Neural cell (in vitro differentiated cells): Measurements from ENCODE around the gene EMC9.
A peak's percentile ranks its signal among the peaks of the same experiment; 100 is the strongest.

ENCODE experiments used
- CTCF ChIP-seq: fragments of 450-650 bp; IDR thresholded peaks from 2 replicates; pipeline ENCODE4 v1.5.1; 2014; ENCODE audit warnings: antibody characterized with exemption, mild to moderate bottlenecking, moderate library complexity; ENCODE audit not compliant: poor library complexity, severe bottlenecking
- EP300 ChIP-seq: fragments of 450-650 bp; conservative IDR thresholded peaks from 2 replicates; pipeline ENCODE4 v1.6.1; 2014; ENCODE audit warnings: antibody characterized with exemption, mild to moderate bottlenecking, moderate library complexity; ENCODE audit not compliant: poor library complexity, severe bottlenecking
- EZH2 ChIP-seq: fragments of 200-600, 300-800 bp; shearing (Covaris generic), sonication (generic); IDR thresholded peaks from 2 replicates; pipeline ENCODE4 v1.6.1; 2014; ENCODE audit warnings: antibody characterized with exemption, low read length, borderline replicate concordance, mild to moderate bottlenecking; ENCODE audit not compliant: insufficient read depth, poor library complexity, severe bottlenecking
- POLR2AphosphoS5 ChIP-seq: IDR thresholded peaks from 2 replicates; pipeline ENCODE4 v1.6.1; 2012
- RAD21 ChIP-seq: fragments of 450-650 bp; conservative IDR thresholded peaks from 2 replicates; pipeline ENCODE4 v1.6.1; 2014; ENCODE audit warnings: antibody characterized with exemption, mild to moderate bottlenecking, moderate library complexity
- TF ChIP-seq, protein P1 (sequence below): IDR thresholded peaks from 2 replicates; pipeline ENCODE4 v1.6.1; 2012; ENCODE audit warnings: borderline replicate concordance

GRCh38 chr14:24114532-24115421 lies 26.6 kb downstream of the EMC9 start, which contains the start of the genes DCAF11 and NRL:
- TF ChIP-seq RAD21 = no peak
- TF ChIP-seq EZH2 = no peak
- peak; percentile 87 for TF ChIP-seq POLR2AphosphoS5
- no peak for TF ChIP-seq CTCF
- TF ChIP-seq, protein P1, sequence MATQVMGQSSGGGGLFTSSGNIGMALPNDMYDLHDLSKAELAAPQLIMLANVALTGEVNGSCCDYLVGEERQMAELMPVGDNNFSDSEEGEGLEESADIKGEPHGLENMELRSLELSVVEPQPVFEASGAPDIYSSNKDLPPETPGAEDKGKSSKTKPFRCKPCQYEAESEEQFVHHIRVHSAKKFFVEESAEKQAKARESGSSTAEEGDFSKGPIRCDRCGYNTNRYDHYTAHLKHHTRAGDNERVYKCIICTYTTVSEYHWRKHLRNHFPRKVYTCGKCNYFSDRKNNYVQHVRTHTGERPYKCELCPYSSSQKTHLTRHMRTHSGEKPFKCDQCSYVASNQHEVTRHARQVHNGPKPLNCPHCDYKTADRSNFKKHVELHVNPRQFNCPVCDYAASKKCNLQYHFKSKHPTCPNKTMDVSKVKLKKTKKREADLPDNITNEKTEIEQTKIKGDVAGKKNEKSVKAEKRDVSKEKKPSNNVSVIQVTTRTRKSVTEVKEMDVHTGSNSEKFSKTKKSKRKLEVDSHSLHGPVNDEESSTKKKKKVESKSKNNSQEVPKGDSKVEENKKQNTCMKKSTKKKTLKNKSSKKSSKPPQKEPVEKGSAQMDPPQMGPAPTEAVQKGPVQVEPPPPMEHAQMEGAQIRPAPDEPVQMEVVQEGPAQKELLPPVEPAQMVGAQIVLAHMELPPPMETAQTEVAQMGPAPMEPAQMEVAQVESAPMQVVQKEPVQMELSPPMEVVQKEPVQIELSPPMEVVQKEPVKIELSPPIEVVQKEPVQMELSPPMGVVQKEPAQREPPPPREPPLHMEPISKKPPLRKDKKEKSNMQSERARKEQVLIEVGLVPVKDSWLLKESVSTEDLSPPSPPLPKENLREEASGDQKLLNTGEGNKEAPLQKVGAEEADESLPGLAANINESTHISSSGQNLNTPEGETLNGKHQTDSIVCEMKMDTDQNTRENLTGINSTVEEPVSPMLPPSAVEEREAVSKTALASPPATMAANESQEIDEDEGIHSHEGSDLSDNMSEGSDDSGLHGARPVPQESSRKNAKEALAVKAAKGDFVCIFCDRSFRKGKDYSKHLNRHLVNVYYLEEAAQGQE = peak; percentile 6
- peak; percentile 86 for TF ChIP-seq EP300
